NT2/D1 (cell line): ENCODE measurements around the gene PRF1.

Experiments
- SUZ12 ChIP-seq: IDR thresholded peaks from 2 replicates; pipeline ENCODE4 v1.6.1; 2011; ENCODE audit not compliant: insufficient read length, insufficient read depth; ENCODE audit errors: extremely low read depth
- YY1 ChIP-seq: IDR thresholded peaks from 2 replicates; pipeline ENCODE4 v1.6.1; 2011; ENCODE audit not compliant: insufficient read length, insufficient read depth
- ZNF274 ChIP-seq: IDR thresholded peaks from 2 replicates; pipeline ENCODE4 v1.6.1; 2011; ENCODE audit warnings: mild to moderate bottlenecking, low read depth, low read length

DNA sequence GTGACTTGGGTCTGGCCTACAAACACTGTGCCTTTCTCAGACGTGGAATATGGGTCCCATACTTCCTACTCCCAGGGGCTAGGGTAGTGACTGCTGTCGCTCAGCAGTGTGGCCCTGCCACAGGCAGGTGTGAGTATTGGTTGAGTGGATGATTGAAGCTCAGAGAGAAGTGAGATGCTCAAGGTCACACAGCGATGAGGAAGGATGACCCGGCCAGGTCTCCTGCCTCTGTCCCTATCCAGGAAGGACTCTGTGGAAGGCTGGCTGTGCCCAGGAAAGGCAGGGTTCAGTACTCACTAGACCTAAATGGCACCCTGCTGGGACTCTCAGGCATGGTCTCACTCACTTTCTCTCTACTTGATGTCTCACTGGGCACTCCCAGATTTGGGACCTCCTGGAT lies 2.8 kb downstream of the PRF1 start:
- no peak for TF ChIP-seq YY1
- no peak for TF ChIP-seq ZNF274
- TF ChIP-seq SUZ12, result no peak
